Thoracic aorta (tissue), 2 donors: Measurements from ENCODE around the gene APLP1. TPM values are rescaled to one million over a fixed set of nuclear protein-coding genes. Genes with fewer than 3 reads are reported as not detected.
"Not testable (repeated sequence)": the region's sequence is repeated elsewhere in the genome, so short reads cannot be mapped to it uniquely, and the experiment has no call there.

Experiments
- ATAC-seq: fragments of 150-250 bp; one replicate; pipeline ENCODE4 v1.8.0; 2017; ENCODE audit warnings: low read depth; ENCODE audit not compliant: insufficient number of reproducible peaks, low FRiP score
- DNase-seq: peaks from one replicate; pipeline ENCODE4 v3.0.0-alpha.2; 2020; ENCODE audit warnings: low spot score
- H3K27ac ChIP-seq, 2 donors: fragments of 200-600 bp; sonication (generic); 1 replicate in 1 of 2; 2 replicates in 1 of 2; pipeline ENCODE4 v1.5.1; 2016; ENCODE audit warnings: mild to moderate bottlenecking in 2 of 2, moderate library complexity in 2 of 2
- H3K27me3 ChIP-seq: fragments of 200-600 bp; sonication (generic); replicated peaks from 2 replicates; pipeline ENCODE4 v1.6.0; 2016; ENCODE audit warnings: mild to moderate bottlenecking; ENCODE audit not compliant: insufficient read depth
- H3K36me3 ChIP-seq: fragments of 200-600 bp; sonication (generic); one replicate; pipeline ENCODE4 v1.5.1; 2016
- H3K4me1 ChIP-seq, 2 donors: fragments of 200-600 bp; sonication (generic); 1 replicate in 1 of 2; 2 replicates in 1 of 2; pipeline versions ENCODE4 v1.5.1 to v1.6.0; 2016; ENCODE audit warnings: low read depth in 2 of 2, mild to moderate bottlenecking in 1 of 2; ENCODE audit not compliant: control insufficient read depth in 1 of 2
- H3K4me3 ChIP-seq: fragments of 200-600 bp; sonication (generic); 2 replicates; pipeline ENCODE4 v1.5.1; 2016; ENCODE audit warnings: mild to moderate bottlenecking
- H3K9me3 ChIP-seq: fragments of 200-600 bp; sonication (generic); 2 replicates; pipeline ENCODE4 v1.5.1; 2016
- CTCF ChIP-seq: fragments of 200-600 bp; sonication (generic); IDR thresholded peaks from one replicate; pipeline ENCODE4 v1.5.1; 2019; ENCODE audit warnings: antibody characterized with exemption
- total RNA-seq, 2 donors: library from RNA; depleted of rRNA; stranded (reverse); fragments of >200 nt; gene quantifications; one replicate each; pipeline versions ENCODE4 v1.1.0 to v1.2.3, GENCODE V29; 2016

The APLP1 gene
- total RNA-seq, 2 donors from 2014 or later = 28.1 to 47.2 TPM

GRCh38 chr19:35890113-35890650, 21.8 kb downstream of the APLP1 start:
- Histone ChIP-seq H3K9me3 (no peaks in the 10 kb centered on the region), H3K27me3 (no peaks in the 10 kb centered on the region), H3K4me3 (no peak overlapping the region), H3K36me3 (peaks cover 14% of the 10 kb centered on the region), H3K27ac (no peak overlapping the region), H3K4me1 (no peaks in the 10 kb centered on the region)
- ATAC-seq (no peak), DNase-seq (no peak)
- no peak for TF ChIP-seq CTCF

GRCh38 chr19:35891819-35892218, 23.4 kb downstream of the APLP1 start:
- peaks cover 21% of the 10 kb centered on the region for H3K36me3 ChIP-seq
- not testable (repeated sequence) for H3K27me3 ChIP-seq, H3K4me3 ChIP-seq, H3K27ac ChIP-seq, ATAC-seq, H3K4me1 ChIP-seq, H3K9me3 ChIP-seq, DNase-seq

- peaks cover 11% of the 10 kb centered on the region for H3K36me3 ChIP-seq
- H3K9me3 ChIP-seq = no peaks in the 10 kb centered on the region
Observed at GRCh38 chr19:35894342-35894741, 26.0 kb downstream of the APLP1 start.

GRCh38 chr19:35895911-35896642, 27.7 kb downstream of the APLP1 start:
- ATAC-seq (no peak), DNase-seq (no peak)
- no peaks in the 10 kb centered on the region for H3K9me3 ChIP-seq
- peaks cover 3 to 11% of the 10 kb centered on the region in 2 donors for H3K4me1 ChIP-seq
- no peak for TF ChIP-seq CTCF
- H3K27me3 ChIP-seq = no peaks in the 10 kb centered on the region
- H3K36me3 ChIP-seq = peaks cover 11% of the 10 kb centered on the region
- no peak overlapping the region for H3K27ac ChIP-seq
- H3K4me3 ChIP-seq = no peak overlapping the region

More at GRCh38 chr19:35894342-35894741, 26.0 kb downstream of the APLP1 start:
- Histone ChIP-seq H3K27me3 (no peaks in the 10 kb centered on the region), H3K4me1 (peaks cover 3 to 9% of the 10 kb centered on the region in 2 donors), H3K27ac (no peak overlapping the region), H3K4me3 (no peak overlapping the region)
- no peak for DNase-seq
- ATAC-seq = no peak
- no peak for TF ChIP-seq CTCF

GRCh38 chr19:35896643-35897040, 28.3 kb downstream of the APLP1 start:
- Histone ChIP-seq H3K36me3 (peaks cover 11% of the 10 kb centered on the region), H3K27me3 (no peaks in the 10 kb centered on the region), H3K9me3 (no peaks in the 10 kb centered on the region), H3K4me3 (no peak overlapping the region), H3K4me1 (peaks cover 3 to 13% of the 10 kb centered on the region in 2 donors), H3K27ac (no peak overlapping the region)
- DNase-seq (no peak), ATAC-seq (no peak)
- no peak for TF ChIP-seq CTCF
